Measurements from ENCODE around the gene PGF.
"Not testable (repeated sequence)": the region's sequence is repeated elsewhere in the genome, so short reads cannot be mapped to it uniquely, and the experiment has no call there.

PGF gene

DNA sequence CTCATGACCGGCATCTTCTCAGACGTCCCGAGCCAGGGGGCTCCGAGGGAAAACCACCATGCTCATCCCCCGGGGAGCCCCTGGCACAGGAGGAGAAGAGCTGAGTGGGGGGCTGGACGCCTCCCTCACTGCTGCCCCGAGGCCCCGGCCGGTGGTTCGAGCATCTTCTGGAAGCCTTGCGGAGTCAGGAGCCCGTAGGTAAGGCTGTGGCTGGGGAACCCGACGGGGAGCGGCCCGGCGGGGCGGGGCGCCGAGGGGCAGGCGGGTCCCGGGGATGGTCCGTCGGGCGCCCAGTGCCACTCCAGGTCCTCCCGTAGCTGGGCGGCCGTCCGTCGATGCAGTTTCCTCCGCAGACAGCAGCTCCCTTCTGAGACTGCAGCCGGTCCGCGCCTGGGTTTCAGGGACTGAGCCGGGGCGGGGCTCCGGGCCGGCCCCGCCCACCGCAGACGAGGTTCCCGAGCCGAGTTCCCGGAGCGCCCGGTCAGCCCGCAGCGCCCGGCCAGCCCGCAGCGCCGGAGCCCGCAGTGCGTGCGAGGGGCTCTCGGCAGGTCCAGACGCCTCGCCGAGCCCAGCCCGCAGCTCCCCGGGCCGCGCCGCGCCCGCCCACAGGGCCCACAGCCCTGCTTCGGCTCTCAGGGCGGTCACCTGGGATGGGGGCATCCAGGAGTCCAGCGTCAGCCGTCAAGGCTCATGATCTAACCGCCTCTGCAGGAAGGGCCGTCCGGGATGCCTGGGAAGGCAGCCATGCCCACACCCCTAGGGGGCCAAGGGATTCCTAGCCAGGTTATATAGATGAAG lies at the start of gene PGF:
TSS of gene PGF (minus strand) at position 369 of the 798 bp plus-strand sequence. CDS start at position 14, 355 bp downstream.
- no peak for DNase-seq (ENCODE audit: low read depth)

DNA sequence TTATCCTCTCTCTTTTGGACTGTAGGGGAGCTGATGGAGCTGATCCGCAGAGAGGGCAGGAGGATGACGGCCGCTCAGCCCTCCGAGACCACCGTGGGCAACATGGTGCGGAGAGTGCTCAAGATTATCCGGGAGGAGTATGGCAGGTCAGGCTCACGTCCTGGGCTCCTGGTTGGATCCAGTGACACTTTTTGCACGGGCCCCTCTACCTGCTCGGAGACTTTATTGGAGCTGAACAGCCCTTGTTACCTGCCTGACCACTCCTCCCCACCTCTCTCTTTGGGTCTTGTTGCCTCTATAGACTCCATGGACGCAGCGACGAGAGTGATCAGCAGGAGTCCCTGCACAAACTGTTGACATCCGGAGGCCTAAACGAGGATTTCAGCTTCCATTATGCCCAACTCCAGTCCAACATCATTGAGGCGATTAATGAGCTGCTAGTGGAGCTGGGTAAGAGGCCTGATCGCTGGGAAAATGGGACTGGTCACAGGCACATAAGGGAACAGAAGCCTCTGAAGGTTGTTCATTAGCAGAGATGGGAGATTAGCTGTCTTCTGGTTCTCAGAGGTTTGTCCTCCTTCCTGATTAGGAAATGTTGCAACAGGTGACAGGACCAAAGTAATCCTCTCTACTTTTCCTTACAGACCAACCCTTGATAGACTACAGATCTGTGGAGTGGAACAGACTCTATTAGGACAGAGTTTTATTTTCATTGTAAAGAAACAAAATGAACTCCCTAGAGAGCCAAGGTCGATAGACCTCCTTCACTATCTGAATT lies 48.0 kb upstream of the PGF start:
- no peak for DNase-seq (ENCODE audit: low read depth)

DNA sequence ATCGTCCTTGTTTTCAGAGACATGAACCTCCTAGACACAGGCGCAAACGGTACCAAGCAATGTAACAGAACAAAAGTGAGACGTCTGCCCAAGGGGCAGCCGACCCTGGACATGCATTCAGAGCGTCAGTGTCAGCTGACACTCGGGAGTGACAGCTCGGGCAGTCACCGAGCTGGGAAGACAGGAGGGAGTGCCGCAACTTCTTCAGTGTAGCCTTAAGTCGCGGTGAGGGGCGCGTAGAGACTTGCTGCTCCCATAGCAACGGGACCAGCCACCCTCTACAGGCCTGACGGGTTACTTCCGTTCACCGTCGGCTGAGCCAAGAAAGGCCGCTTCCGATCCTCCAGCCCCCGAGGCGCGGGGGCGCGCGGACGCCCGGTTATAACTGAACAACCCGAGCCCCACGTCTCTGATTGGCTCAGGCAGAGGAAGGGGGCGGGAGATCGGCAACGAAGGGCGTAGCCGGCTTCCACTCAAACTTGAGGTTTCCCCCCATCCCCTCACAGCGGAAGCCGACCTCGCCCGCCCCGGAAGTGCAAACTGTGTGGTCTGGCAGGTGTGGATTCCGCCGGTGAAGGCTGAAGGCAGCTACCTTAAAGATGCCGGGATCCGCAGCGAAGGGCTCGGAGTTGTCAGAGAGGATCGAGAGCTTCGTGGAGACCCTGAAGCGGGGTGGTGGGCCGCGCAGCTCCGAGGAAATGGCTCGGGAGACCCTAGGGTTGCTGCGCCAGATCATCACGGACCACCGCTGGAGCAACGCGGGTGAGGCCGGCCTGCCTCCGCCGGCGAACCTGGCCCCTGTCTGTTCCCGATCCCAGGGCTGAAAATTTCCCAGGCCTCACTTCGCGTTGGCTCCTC lies 47.2 kb upstream of the PGF start, which contains the start of gene EIF2B2:
TSS of gene EIF2B2 (plus strand) at position 530 of the 858 bp plus-strand sequence. CDS start at position 600, 70 bp downstream.
- DNase-seq (ENCODE audit: low read depth), result peak; percentile 98

DNA sequence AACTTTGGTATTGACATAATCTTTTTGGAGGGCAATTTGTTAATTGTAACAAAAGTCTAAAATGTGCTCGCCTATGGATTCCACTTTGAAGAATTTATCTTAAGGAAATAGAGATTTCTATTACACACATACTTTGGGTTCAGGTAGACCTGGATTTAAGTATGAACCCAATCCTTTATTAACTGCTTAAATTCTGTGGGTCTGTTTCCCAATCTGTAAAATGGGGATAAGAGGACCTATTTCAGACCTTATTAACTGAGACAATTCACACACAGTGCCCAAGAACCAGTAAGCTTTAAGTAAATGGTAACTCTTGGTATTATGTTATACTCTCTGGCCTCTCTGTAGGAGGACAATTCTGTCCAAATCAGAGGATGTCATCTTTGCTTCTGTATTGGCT lies 46.5 kb upstream of the PGF start:
- DNase-seq (ENCODE audit: low read depth), result no peak

DNA sequence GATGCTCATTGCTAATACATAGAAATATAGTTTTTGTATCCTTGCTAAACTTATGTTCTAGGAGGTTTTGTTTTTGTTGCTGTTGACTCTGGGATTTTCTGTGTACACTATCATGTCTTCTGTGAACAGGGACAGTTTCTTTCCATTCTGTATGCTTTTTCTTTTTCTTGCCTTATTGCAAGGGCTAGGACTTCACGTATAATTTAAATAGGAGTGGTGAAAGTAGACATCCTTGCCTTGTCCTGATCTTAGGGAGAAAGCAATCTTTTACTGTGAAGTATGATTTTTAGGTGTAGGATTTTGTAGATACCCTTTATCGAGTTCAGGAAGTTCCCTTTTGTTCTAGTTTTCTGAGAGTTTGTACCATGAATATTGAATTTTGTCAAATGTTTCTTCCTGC lies 45.9 kb upstream of the PGF start:
- no peak for DNase-seq (ENCODE audit: low read depth)

DNA sequence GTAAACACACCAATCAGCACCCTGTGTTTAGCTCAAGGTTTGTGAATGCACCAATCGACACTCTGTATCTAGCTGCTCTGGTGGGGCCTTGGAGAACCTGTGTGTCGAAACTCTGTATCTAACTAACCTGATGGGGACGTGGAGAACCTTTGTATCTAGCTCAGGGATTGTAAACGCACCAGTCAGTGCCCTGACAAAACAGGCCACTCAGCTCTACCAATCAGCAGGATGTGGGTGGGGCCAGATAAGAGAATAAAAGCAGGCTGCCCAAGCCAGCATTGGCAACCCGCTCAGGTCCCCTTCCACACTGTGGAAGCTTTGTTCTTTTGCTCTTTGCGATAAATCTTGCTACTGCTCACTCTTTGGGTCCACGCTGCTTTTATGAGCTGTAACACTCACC lies 40.4 kb upstream of the PGF start:
- not testable (repeated sequence) for DNase-seq (ENCODE audit: low read depth)

DNA sequence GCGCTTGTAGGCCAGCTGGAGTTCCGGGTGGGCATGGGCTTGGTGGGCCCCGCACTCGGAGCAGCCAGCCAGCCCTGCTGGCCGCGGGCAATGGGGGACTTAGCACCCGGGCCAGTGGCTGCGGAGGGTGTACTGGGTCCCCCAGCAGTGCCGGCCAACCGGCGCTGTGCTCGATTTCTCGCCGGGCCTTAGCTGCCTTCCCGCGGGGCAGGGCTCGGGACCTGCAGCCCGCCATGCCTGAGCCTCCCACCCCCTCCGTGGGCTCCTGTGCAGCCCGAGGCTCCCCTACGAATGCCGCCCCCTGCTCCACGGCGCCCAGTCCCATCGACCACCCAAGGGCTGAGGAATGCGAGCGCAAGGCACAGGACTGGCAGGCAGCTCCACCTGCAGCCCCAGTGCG lies 38.8 kb upstream of the PGF start:
- not testable (repeated sequence) for DNase-seq (ENCODE audit: low read depth)

DNA sequence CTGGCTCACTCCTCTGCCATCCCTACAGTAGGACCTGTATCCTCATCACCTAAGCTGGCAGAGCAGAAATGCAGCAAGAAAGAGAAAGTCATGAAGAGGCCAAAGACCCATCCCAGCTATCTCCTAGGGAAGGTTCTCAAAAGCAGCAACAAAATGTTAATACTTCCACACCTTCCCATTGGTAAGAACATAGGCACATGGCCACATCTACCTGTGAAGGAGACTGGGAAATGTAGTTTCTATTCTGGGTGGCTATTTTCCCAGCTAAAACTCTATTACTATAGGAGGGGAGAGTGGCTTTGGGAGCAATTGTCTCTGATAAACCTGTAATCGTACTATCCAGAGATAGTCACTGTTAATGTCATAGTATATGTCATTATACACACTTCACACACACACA lies 33.6 kb upstream of the PGF start:
- no peak for DNase-seq (ENCODE audit: low read depth)

DNA sequence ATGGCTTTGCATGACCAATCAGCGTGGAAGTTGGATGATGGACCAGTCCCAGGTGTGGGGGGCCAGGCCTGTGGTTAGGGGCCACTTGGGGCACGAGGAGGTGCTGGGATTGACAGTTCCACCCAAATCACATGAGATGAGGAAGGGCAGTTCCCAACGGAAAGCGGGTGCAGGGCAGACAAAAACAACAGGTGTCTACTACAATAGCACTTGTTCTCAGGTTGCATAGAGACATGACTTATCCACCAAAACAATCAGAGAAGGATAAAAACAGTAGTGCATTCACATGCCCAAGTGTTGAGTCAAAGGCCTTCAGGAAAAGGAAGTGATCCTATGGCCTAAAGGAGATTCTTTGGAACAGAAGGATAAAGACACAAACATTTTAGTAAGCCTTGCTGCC lies 32.7 kb upstream of the PGF start:
- DNase-seq (ENCODE audit: low read depth), result no peak

DNA sequence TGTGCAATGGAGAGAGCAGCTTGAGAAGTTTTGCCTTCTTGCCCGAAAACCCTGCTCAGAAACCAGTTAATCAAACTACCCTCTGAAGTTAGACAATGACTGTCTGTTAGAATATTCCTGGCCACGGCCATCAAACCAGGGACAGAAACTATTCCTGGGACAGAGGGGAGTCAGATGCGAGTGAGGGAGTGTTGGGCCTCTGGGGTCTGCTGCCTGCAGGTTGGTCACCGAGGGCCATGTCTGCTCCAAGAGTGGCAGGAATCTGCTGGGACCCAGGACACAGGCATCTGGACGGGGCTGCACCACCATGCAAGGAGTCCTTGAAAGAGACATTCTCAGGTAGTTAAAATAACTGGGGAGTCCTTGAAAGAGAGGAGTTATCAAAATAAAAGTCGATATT lies 30.4 kb upstream of the PGF start:
- no peak for DNase-seq (ENCODE audit: low read depth)

DNA sequence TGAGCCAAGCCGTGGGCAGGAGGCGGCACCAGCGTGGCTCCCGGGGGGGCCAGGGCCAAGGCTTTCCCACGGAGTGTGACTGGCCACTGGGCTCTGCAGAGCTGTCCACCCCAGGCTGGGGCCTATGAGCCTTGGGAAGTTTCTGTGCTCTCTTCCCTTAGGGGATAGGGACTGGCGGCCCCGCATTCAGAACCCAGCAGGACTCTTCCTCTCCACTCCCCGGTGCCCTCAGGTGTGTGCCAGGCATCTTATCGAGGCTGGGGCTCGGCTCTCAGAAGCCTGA lies 29.6 kb upstream of the PGF start:
- DNase-seq (ENCODE audit: low read depth), result no peak

DNA sequence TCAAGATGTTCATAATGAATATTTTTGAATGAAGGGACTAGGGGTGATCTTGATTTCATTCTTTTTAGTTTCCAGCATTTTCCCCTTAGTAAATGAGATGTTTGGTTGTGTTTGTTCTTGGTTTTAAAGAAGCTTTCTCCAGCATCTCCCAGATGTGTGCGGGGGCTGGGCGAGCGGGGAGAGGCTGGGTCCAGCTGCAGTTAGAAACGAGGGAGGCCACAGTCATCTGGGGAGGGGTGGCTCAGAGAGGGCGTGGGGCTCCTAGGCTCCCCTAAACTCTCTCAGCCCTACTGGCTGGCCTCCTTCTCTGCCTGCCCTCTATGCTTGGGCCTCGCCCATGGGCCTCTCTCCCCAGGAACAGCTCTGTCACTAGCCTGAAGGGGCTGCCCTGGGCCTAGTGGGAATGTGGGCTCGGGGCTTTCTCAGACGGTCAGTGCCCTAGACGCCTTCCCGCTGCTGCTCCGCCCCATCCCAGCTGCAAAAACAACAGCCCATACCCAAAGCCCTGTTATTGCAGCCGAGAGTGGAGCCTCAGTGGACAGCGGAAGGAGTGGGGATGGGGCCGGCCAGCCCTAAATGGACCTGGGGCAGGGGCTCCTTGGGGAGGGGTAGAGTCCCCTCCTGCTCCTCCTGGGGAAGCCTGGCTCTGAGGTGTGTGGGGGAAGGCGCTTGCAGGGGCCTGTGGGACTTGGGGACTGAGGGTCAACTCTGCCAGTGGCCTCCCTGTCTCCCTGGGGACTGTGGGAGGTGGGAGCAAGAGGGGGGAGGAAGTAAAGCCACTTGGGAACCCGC lies 29.0 kb upstream of the PGF start:
- DNase-seq (ENCODE audit: low read depth), result no peak

DNA sequence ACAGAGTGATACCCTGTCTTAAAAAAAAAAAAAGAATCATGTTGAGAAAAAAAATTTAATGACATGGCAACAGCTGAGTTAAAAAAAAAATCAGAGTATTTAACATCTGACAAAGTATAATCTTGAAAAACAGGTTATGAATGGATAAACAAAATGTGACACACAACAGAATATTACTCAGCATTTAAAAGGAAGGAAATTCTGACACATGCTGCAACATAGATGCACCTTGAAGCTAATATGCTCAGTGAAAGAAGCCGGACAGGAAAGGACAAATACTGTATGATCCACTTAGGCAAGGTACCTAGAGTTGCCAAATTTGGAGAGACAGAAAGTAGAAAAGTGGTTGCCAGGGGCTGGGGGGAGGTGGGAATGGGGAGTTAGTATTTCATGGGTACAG lies 27.9 kb upstream of the PGF start:
- no peak for DNase-seq (ENCODE audit: low read depth)

DNA sequence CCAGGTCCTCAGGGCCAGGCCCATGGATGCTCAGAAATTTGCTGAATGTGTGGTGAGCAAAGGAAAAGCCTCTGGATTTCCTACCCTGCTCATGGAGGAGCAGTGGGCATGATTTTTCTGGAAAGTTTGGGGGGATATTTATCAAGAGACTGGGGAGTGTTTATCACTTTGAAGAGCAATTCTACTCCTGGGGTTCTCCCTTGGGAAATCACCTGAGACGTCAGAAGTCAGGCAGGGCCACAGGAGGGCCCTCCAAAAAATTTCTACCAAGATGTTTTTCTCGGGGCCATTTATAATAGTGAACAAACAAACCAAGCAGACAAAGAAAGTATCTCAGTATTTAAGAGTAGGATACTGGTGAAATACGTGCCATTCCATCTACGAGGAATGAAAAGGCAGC lies 27.3 kb upstream of the PGF start:
- DNase-seq (ENCODE audit: low read depth), result no peak

DNA sequence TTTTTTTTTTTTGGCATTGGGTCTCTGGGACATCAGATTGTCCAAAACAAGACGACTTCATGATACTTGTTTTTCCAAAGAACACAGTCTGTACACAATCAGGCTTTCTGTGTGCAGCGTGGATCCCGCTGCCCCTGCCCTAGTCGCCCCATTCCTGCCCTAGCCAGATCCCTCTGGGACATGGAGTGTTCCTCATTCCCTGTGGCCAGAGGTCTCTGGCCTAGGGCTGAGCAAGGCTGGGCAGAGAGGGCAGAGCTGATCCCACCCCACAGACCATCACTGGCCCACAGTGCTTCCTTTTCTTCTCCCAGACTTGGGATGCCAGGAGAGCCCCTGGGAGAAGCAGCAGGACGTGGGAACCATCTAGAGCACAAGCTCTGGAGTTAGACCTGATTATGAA lies 26.4 kb upstream of the PGF start:
- DNase-seq (ENCODE audit: low read depth), result no peak

DNA sequence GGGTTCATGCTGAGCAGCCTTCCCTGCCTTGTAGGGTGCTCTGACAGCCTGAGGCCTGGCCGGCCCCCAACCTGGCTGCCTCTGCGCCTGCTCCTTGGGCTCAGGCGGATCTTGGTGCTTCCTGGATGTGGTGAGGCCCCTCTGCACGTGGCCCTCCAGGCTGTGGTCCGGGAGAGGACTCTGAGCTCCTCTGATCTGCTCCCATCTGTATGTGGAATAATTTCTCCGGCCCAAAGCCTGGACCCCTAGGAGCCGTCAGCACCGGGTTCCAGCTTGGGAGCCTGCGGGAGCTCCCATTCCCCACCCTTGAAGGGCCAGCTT lies 26.0 kb upstream of the PGF start:
- no peak for DNase-seq (ENCODE audit: low read depth)

DNA sequence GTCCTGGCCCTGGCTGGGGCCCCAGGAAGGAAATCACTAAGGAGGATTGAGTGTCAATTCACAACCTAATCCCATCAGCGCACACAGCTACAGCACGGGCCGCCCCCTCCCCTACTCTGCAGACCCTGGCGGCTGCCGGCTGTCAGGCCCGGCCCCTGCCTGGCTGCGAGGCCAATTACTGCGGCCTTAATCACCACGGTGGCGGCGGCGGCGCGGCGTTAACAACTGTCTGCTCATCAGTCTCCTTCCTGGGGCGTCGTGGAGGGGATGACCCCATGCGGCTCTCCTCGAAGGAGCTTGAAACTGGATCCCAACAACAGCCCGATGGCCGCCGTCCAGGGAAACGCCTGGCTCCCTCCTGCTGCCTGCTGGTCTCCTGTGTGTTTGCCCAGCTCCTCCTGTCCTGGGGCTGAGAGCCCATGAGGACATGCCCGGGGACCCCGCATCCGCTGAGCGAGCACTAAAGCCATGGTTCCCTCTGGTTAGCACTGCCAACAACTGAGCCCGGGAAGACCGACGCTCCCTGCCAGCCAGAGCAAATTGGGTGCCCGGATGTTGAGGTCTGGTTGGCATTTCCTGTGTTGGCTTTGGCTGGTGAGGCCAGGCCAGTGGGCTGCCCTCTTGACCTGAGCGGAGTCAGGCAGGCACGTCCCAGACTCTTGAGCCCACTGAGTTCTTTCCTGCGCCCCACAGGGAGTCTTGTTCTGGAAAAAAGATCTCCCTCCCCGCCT lies 25.5 kb upstream of the PGF start:
- DNase-seq (ENCODE audit: low read depth), result no peak

DNA sequence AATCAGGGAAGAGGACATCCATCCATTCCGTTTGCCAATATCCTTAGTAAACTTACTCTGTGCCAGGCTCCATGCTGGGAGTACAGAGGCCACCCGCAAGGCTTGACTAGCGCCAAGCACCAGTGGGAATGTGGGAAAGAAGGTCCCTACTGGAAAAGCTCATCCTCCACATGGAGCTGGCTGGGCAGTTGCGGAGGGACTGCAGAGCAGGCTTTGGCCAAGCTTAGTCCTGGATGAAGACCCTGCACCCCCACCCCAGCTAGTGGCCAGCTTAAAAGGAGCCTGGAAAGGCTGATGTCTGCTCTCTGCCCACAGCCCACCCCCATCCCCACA lies 25.0 kb upstream of the PGF start:
- DNase-seq (ENCODE audit: low read depth), result no peak

DNA sequence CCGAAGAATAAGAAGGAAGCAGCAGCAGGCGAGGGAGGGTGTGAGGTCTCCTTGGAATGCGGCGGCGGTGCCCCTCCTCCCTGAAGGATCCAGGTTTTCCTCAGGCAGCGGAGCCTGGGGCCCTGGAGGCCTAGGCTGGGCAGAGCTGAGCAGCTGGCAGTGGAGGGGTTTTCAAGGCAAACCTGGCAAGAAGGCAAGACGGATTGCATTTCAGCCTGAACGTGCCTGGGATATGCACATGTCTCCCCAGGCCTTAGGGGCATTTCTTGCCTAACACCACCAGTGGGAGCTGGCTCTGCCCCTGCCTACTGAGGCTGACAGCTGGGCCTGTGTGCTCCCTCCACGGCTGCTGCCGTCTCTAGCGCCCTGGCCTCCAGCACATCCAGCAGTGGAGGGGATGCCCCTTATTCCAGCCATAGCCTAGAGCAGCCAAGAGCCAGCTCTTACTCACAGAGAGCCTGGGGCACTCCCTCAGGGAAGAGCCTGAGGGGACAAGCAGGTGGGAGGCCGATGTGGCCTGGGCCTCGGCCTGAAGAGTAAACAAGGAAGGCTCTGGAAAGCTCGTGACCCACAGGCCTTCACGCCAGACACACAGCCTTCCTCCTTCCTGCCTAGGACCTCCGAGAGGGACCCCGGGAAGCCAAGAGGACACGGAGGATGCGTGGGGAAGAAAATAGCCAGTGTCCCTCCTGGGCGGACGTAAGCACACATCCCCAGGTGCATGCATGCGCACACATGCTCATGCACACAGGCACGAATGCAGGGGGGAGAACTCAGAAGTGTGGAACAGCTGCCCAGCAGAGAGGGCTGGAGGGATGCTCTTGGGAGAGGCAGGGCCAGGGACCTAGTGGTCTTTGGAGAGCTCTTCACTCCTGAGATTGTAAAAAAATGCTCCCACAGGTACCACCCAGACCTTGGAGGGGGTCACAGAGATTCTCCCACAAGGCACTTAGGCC lies 24.3 kb upstream of the PGF start:
- no peak for DNase-seq (ENCODE audit: low read depth)

DNA sequence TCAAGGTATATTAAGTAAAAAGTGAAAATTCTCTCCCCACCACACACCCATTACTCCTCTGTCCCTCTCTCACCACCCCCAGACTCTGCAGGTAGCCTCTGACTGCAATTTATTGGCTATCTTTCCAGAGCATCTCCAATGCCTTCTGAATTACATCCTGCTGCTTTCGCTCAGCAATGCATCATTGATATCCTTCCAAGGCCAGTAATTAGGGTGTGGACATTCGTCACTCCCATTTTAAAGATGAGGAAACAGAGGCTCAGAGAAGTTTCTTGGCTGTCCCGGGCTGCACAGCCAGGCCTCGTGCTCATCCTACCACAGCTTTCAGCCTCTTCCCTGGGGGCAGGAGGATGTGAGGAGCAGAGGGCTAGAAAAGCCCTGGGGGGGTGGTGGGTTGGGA lies 23.6 kb upstream of the PGF start:
- no peak for DNase-seq (ENCODE audit: low read depth)
